Activated CD8-positive, alpha-beta memory T cell treated with anti-CD3 and anti-CD28 coated beads, Interleukin-2, amount 50 U/mL, for 1 hour (primary cell): ENCODE measurements around the gene TNNT2.

Source experiments
- DNase-seq: peaks from one replicate; pipeline ENCODE4 v3.0.0-alpha.2; 2020; ENCODE audit errors: extremely low read depth

The TNNT2 gene

DNA sequence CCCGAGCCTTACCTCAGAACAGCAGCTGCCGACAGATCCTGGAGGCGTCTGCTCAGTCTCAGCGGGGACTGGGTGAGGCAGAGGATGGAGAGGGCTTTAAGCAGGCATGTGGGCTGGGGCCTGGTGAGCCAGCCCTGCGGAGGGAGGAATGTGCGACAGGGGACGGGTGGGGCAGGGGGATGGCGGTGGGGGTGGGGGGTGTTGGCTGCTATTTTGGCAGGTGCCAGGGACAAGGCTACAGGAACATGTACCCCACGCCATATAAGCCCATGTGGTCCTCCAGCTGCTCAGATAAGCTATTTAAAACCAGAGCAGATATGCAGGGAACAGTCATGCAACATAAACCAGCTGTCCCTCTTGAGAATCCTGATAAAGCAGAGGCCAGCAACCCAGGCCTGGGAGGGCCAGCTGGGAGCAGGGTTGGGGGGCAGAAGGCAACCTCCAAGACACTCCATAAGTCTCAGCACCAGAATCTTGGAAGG lies at the start of gene TNNT2:
Gene TNNT2, minus strand, starts transcription at position 70 of the 482 bp plus-strand sequence. CDS start 4,426 bp downstream, outside the sequence.
- no peak for DNase-seq

DNA sequence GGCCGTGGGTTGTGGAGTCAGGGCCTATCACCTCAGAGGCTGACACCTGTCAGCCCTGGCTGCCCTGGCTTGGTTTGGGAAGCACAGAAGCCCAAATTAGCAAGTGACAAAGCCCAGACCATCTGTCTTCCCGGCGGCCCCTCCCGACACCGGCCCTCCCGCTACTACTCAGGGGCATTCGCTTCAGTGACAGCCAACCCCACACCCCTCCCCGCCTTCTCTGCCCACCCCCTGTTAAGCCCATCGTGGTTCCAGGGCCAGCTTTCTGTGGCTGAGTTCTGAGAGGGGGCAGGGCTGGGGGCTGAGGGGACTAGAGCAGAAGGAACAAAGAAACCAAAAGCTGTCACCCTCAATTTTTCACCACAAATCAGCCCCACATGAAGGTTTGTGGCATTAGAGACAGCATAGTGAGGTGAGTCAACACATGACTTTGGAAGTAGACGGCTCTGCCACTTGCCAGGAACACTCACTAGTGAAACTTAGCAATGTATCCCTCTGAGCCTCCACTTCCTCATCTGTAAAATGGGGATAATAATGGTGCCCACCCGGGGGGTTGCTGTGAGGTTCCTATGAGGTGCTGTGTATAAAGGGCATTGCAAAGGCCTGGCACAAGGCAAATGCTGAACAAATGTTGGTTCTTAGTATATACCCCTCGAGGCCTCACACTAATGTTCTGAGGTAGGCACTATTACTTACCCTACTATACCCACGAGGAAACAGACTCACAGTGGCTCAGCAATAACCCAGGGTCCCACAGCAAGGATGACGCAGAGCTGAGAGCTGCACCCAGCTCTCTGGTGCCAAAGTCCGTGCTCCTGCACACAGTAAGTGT lies 49.2 kb upstream of the TNNT2 start:
- DNase-seq = no peak

DNA sequence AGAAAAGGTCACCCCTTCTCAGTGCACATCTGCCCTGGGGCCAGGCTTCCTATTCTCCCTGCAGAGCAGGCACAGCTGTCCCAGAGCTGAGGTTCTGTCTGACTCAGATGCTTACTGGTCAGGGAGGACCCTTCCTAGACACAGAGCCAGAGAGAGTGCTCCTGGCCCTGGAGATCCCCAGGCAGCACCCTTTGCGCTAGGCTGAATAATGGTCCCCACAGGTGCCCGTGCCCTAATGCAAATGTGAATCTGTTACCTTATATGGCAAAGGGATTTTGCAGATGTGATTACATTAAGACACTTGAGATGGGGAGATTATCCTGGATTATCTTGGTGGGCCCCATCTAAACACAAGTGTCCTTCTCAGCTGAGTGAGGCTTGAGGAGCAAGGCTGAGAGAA lies 46.7 kb upstream of the TNNT2 start:
- no peak for DNase-seq

DNA sequence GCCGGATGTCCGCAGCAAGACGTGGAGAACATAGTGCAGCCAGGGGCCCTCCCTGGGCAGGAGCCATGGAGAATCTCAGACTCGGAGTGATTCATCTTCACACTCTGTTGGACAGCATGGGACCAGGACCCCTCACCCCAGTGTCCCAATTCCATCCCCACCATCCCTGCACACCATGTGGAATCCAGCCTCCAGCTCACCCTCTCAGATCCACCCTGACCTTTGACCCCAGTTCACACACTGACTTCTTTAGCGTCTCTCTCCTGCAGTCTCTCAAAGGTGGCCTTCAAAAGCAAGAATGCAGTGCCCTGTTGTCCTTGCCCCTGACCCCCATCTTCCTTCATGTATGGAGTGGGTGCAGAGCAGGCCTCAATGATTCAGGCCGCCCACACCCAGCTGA lies 46.2 kb upstream of the TNNT2 start:
- no peak for DNase-seq

DNA sequence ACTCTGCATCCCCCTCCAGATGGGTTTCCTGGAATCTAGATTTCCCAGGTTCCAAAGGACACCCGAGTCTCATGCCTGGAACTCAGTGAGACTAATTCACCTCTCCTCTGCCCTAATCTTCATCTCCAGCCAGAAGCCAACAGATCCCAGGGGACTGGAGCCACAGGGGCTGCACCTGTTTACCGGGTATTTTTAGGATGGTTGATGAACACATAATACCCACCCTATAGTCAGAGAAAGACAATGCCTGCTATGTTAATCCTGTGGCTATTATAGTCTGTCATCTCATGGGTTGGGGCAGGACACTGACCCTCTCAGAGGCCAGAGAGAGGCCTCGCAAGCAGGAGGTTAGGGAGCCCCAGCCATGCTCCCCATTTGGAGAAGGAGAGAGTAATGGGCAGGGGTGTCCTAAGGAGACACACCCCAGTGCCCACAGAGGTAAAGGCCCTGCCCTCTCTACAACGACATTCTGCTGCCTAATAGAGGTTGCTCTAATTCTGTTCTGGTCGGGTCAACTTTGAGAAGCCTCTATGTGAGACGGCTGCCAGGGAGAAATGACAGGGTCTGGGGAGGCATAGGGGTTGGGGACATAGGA lies 45.1 kb upstream of the TNNT2 start:
- DNase-seq = no peak

DNA sequence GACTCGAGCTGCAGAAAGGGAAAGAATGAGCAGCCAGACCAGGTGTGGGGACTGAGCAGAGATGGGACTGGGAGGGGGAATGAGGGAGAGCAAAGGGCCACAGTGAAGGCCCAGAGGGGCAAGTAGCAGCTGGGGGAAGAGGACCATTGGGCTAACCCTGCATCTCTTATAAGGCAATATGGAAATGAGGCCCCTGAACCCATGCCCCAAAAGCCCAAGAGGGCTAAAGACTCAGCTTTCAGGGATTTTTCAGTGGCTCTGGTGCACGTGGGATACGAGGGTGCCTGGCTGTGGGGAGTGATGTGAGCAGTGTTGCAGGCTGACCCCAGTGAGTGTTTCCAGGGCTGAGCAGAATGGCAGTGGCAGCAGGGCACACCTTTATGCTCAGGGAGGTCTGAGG lies 44.5 kb upstream of the TNNT2 start:
- no peak for DNase-seq

DNA sequence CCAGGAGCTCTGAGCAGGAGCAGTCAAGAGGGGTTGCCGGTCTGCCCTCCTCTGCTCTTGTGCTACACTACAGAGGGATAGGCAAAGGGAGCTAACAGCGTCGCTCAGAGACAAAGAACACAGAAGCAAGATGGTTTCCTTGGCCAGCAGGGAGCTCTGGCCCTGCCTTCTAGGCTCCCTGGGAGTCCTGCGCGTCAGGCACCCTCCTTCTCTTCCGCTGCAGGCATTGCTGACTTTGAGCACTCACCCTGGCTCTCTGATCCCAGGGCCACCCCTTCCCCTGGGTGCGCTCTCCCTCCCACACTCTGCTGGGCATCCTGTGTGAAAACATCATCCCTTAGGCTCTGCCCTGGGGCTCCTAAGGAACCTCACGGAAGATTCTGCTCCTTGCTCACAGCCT lies 43.6 kb upstream of the TNNT2 start:
- DNase-seq = no peak

DNA sequence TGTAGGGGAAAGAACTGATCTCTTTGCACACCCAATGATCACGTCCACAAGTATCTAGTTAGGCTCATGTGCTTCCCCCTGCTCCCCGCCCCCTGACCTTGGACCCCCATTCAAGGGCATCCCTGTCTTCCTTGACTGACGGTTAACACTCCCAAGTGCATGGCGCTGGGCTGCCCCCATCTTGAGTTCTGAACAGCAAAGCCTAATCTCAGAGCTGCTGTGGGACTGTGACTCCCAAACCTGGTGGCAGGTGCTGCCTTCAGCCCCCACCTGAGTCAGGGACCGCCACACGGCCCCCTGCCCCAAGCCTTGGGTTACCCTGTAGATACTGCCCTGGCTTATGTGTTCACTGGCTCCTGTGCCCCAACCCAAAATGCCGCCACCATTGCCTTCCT lies 43.1 kb upstream of the TNNT2 start:
- DNase-seq = no peak

DNA sequence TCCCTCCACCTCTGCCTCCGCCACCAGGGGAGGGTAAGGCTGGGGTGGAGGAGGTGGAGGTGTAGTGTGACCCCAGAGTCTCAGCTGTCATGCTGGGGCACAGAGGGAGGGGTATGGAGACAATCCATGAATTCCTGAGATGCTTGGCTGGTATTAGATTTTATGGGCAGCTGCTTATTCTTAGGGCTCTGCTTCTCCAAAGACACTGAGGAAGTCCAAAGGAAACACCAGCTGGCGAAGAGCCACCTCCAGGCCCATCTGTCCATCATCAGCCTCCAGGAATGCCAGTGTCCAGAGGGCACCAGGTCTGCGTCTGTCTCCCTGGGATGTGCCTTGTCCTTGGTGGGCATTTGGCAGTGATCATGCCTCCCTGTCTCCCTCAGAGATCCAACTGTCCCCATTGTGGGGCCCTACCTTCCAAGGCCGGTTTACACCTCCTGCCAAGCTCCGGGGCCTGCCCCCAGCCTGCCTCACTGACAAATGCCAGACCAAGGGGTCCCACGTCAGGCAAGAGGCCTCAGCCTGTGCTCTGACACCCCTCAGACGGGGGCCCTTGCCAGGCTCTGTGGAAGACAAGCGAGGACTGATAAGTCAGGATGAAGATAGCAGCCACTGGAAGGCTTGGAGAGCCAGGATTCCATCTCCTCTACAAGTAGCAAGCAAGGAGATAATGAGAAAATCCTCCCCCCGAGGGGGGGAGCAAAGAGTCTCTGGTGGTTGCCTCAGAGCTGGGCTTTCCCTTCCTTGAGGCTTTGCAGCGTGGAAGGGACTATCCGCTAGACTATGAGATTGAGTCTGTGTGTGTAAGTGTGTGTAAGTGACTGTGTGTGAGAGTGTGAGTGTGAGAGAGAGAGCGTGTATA lies 42.5 kb upstream of the TNNT2 start:
- no peak for DNase-seq

DNA sequence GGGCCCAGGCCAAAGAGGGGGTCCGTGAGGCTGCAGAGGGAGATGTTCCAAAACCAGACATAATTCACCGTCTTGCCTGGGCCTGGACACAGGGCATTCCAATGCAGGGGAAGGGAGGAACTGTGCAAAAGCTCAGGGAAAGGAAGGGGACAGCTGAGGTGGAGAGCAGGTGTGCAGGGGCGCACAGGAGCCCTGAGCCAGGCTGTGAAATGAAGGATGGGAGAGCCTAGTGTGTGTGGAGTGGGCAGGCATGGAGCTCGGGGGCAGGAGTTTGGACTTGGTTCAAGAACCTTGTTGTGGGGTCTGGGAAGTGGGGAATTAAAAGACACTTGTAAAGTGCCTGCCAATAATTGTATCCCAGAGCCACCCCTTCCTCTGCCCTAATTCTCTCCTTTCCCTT lies 41.8 kb upstream of the TNNT2 start:
- no peak for DNase-seq

DNA sequence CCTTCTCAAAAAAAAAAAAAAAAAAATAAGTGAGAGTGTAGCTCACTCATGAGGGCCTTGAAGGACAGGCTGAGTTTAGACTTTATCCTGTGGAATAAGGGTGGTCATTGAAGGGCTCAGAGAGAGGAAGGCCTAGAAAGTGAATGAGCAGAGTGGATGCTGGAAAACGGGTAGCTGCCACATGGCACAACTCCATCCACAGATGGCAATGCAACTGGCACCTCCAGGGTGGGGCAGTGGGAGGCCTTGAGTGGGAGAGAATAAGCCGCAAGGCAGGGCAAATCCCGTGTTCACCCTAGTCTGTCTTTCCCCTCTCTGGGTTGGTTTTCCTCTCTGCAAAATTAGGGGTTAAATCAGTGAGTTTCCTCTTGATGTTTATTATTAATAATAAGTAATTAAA lies 41.0 kb upstream of the TNNT2 start:
- no peak for DNase-seq

DNA sequence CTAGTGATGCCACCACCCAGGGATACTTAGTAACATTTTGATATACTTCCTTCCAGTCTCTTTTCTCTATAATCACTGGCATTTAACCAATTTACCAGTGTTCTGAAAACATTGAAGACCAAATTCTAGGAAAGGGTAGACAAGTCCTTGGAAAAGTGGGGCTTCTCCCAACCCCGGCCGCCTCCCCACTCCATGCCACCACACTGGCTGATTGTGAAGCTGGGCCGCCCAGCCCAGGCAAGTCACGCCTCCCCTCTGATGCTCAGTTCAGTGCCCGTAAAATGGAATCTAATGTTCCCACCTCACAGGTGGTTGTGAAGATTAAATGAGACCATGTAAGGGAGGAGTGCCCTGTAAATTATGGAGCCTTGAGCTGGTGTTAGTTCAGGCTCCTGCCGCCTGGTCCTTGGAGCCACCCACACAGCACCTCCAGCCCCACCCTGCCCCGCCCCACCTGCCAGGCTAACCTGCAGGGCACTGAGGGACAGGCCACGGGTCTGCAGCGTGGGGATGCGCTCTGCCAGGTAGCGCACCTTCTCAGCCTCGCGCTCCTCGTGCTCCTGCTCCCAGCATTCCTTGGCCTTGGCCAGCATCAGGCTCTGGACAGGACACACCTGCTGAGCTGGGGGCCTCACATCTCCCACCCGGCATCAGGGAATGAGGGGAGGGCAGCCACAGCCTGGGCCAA lies 36.7 kb upstream of the TNNT2 start:
- no peak for DNase-seq

DNA sequence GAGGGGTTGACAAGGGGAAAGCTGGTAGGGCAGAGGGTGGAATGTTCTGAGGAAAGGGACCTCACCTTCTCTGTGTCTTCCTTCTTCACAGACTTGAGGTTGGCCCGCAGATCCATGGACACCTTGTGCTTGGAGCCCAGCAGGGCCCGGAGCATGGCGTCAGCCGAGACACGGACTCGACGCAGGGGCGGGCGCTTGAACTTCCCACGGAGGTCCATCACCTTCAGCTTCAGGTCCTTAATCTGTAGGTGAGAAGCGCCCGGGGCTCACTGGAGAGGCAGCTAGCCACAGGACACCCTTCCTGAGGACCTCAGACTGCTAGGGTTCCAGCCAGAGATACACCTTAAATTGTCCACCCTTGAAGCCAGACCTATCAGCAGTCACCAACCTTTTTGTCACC lies 33.8 kb upstream of the TNNT2 start:
- DNase-seq = no peak

DNA sequence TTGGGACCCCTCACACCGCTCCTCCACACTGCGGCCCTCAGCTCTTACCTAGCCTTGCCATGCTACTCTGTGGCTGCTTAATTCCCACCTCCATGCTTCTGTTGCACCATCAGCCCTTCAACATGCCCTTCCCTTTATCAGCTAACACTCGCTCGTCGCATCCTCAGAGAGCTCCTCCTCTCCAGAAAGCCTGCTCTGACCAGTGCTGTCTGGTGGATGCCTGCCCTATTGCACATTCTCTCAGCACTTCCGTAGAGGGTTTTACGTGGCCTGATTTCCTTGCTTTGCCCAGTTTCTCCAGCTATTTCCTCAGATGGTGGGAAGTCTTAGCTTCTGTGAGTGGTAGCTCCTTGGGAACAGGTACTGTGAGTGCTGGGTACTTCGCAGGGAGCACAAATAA lies 32.0 kb upstream of the TNNT2 start:
- no peak for DNase-seq

DNA sequence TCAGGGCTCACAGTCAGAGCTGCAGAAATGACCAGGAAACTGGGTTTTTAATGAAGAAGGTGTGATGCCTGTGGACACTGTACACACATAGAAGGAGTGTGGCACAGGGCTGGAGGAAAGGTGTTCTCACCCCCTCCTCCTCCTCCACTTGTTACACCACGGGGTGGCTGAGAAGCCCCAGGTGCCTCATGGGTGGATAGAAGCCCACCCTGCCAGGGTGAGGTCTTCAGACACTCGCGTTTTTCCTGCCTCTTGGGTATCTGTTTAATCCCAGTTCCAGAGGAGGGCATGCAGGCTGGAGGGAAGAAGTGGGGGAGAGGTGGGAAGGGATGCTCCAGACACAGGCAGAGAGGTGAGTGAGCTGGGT lies 31.3 kb upstream of the TNNT2 start:
- DNase-seq = no peak

DNA sequence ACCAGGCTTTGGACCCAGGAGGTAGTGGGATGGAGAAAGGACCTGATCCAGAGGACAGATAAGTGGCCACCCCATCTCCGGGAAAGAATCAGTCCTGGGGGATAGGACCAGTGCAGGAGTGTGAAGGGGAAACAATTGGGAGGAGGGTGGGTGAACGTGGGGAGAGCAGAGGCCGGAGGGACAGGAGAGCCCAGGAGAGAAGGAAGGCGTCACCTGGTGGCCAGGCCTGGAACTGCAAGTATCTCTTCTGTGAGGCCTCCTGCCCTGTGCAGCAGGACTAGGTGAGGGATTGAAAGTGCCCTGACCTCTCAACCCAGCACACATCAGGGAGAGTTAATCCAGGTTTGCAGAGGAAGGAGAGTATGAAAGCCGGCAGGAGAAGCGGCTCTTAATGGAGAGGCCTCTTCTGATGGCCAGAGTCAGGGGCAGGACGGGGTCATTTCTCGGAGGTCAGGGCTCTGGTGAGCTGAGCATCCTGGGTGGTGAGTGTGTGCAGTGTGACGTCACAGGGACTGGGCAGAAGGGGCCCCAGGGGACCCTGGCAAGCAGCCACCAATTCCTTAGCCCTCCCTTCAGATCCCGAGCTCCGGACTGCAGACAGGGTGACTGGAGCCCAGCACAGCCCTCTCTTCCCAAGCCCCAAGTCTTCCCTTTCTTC lies 30.8 kb upstream of the TNNT2 start:
- DNase-seq = no peak

DNA sequence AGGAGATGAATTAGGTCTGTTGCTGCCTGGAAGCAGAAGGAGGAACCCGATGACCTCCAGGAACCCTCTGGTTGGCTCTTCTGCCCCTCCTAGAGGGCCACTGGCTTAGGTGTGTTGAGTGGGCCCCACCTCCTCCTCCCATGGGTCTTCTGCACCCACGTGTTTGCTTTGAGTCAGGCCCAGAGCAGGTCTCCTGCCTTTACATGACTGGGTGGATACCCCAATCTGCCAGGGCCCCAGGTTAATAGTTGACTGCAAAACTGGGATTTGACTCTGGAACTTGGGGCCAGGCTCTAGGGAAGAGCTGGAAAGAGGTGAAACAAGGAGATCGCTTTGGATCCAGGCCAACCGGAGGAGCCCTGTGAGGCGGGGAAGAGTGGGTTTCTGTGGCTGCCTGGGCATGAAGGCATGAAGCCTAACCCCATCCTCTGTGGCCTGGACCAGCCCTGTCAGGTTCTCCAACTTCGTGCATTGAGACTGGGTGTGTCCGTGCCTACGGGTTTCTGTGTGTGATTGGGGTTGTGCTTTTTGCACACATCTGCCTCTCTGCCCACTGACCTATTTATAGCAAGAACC lies 29.4 kb upstream of the TNNT2 start:
- no peak for DNase-seq

DNA sequence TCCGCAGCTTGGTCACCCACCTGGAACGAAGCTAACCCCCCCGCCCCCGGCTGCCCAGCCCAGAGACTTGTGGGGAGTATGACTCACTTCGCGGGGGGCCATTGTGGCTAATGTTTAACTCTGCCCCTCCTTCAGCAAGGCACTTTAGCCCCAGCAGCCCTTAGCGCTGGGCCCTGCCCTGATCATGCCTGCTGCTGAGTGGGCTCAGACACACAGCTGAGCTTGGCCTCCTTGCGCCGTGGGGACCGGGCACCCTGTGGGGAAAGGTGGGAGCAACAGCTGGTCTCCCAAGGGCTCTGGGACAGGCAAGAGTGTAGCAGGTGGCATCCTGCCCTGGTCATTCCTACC lies 28.0 kb upstream of the TNNT2 start:
- no peak for DNase-seq

DNA sequence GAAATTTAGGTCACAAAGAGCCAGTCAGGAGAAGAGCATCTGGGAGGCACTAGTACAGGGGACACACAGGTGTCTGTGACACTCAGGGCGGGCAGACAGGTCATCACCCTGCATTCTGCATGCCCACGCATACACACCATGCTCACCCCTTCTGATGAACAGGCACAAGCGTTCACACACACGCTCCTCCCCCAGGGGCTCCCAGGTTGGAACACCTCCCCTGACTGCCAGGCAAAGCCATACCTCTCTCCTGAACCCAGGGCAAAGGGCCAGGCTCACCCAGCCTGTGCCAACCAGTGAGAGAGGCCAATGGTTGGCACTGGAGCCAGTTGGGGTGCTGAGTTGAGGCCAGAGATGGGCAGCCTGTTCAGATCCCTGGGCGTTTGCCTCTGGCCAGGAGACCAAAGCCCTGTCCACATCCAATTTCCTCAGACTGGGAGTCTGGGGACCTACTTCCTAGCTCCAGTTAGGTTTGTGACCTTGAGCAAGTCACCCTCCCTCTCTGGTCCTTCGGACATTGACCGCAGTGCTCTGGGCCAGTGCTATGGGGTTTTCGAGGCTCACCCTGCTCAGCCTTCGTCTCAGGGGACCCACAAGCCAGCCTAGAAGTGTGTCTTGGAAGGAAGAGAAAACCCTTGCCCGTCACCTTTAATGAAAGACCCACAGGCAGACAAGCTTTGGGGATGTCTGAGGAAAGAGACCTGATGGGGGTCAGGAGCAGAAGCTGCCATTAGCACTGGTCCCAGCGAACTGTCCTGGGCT lies 27.4 kb upstream of the TNNT2 start:
- no peak for DNase-seq

DNA sequence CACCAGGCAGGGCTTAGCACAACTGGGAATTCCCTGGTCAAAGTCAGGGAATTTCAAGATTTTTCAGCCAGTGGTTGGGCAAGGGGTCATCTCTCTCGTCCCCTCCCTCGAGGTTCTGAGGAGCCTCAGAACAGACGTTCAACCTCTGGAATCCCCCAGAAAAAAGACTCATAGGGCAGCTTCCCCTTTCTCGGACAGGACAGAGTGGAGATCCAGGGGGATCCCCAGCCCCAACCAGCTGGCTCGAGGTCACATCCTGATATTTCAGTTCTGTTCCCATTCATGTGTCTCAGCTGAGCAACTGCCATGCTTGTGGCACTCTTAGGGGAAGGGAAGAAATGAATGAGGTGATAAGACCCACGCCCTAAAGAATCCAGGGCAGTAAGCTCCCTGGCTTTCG lies 26.6 kb upstream of the TNNT2 start:
- no peak for DNase-seq

DNA sequence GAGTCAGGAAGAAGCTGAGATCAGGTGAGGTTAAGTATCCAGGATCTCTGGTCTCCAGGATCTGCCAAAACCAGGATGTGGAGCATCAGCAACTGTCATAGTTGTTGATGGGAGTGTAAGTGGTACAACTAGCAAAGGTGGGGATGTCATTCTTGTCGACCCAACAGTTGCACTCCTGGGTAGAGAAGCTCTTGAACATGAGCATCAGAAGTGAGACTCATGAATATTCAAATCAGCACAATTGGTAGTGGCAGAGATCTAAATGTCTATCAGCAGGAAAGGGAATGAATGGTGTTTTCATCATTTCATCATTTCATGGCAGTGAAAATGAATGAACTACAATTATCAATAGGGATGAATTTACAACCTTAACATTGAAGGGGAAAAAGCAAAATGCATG lies 25.9 kb upstream of the TNNT2 start:
- no peak for DNase-seq
